ENCODE measurements around the gene NDE1. TPM values are rescaled to one million over a fixed set of nuclear protein-coding genes. Genes with fewer than 3 reads are reported as not detected.
"Not testable (repeated sequence)": the region's sequence is repeated elsewhere in the genome, so short reads cannot be mapped to it uniquely, and the experiment has no call there.

The NDE1 gene
- total RNA-seq, 2 experiments from 2014 or later, result 107 to 117 TPM

GRCh38 chr16:15672514-15673167 is 22.6 kb downstream of the NDE1 start:
- DNase-seq (peak; percentile 79), ATAC-seq (peak; percentile 91)
- Mint-ChIP-seq H3K4me3 (peak overlapping the region; percentile 56), H3K4me1 (peaks cover 32% of the 10 kb centered on the region), H3K27ac (peak overlapping the region; percentile 97), H3K36me3 (ENCODE audit: low read depth) (peaks cover 48% of the 10 kb centered on the region), H3K9me3 (ENCODE audit: low read depth) (no peaks in the 10 kb centered on the region), H3K27me3 (no peaks in the 10 kb centered on the region)
- intact Hi-C loops (cut with DNase I, micrococcal nuclease), result loop anchor here in 1 of 2 experiments (1.0 kb wide), 1 partner anchor 22 kb away; the partner anchor contains the start of gene NDE1
- POLR2A ChIA-PET, result interaction anchor here (1.0 kb wide), 1 partner anchor 14 kb away, joined by 3 read pairs; no protein-coding TSS in a partner anchor
- CTCF ChIA-PET, result interaction anchor here (0.6 to 1.4 kb wide), 4 partner anchors 27 to 58 kb away, joined by 3 to 4 read pairs (median 4); no protein-coding TSS in a partner anchor

- POLR2A ChIA-PET, result no interaction called here
- peaks cover 52% of the 10 kb centered on the region for H3K36me3 Mint-ChIP-seq (ENCODE audit: low read depth)
- intact Hi-C loops (cut with DNase I, micrococcal nuclease), result no loop called here
Observed at GRCh38 chr16:15674571-15674970, 24.5 kb downstream of the NDE1 start.

GRCh38 chr16:15676506-15676905 is 26.5 kb downstream of the NDE1 start:
- POLR2A ChIA-PET, result no interaction called here
- H3K27ac Mint-ChIP-seq, result no peak overlapping the region
- DNase-seq (no peak), ATAC-seq (no peak)
- H3K36me3 Mint-ChIP-seq (ENCODE audit: low read depth), result peaks cover 53% of the 10 kb centered on the region
- H3K4me3 Mint-ChIP-seq, result no peak overlapping the region
- CTCF ChIA-PET, result no interaction called here
- H3K27me3 Mint-ChIP-seq, result no peaks in the 10 kb centered on the region
- peaks cover 31% of the 10 kb centered on the region for H3K4me1 Mint-ChIP-seq
- intact Hi-C loops (cut with DNase I, micrococcal nuclease), result no loop called here
- H3K9me3 Mint-ChIP-seq (ENCODE audit: low read depth), result no peaks in the 10 kb centered on the region

More at GRCh38 chr16:15674571-15674970, 24.5 kb downstream of the NDE1 start:
- no peak for ATAC-seq
- H3K27ac Mint-ChIP-seq, result peak overlapping the region; percentile 97
- H3K27me3 Mint-ChIP-seq, result no peaks in the 10 kb centered on the region
- no peak for DNase-seq
- H3K4me3 Mint-ChIP-seq, result no peak overlapping the region
- CTCF ChIA-PET, result no interaction called here
- peaks cover 34% of the 10 kb centered on the region for H3K4me1 Mint-ChIP-seq
- no peaks in the 10 kb centered on the region for H3K9me3 Mint-ChIP-seq (ENCODE audit: low read depth)

- peaks cover 28% of the 10 kb centered on the region for H3K4me1 Mint-ChIP-seq
- no peaks in the 10 kb centered on the region for H3K9me3 Mint-ChIP-seq (ENCODE audit: low read depth)
- no peak for ATAC-seq
- no peak overlapping the region for H3K4me3 Mint-ChIP-seq
- ChIA-PET POLR2A (no interaction called here), CTCF (no interaction called here)
- intact Hi-C loops (cut with DNase I, micrococcal nuclease), result no loop called here
- no peak overlapping the region for H3K27ac Mint-ChIP-seq
- DNase-seq, result no peak
- H3K36me3 Mint-ChIP-seq (ENCODE audit: low read depth), result peaks cover 50% of the 10 kb centered on the region
- no peaks in the 10 kb centered on the region for H3K27me3 Mint-ChIP-seq
Observed at GRCh38 chr16:15677447-15677846, 27.4 kb downstream of the NDE1 start.

- no peaks in the 10 kb centered on the region for H3K27me3 Mint-ChIP-seq
- H3K4me3 Mint-ChIP-seq, result no peak overlapping the region
- no peak overlapping the region for H3K27ac Mint-ChIP-seq
- peaks cover 8% of the 10 kb centered on the region for H3K4me1 Mint-ChIP-seq
- DNase-seq (peak; percentile 77), ATAC-seq (peak; percentile 98)
- H3K36me3 Mint-ChIP-seq (ENCODE audit: low read depth), result peaks cover 37% of the 10 kb centered on the region
- intact Hi-C loops (cut with DNase I, micrococcal nuclease), result no loop called here
- POLR2A ChIA-PET, result interaction anchor here (0.7 kb wide), 1 partner anchor 41 kb away, joined by 3 read pairs; no protein-coding TSS in a partner anchor
- CTCF ChIA-PET, result interaction anchor here (0.7 to 1.6 kb wide), 12 partner anchors 11 to 584 kb away, joined by 3 to 10 read pairs (median 3); partner anchors contain the start of gene MARF1
- no peaks in the 10 kb centered on the region for H3K9me3 Mint-ChIP-seq (ENCODE audit: low read depth)
Observed at GRCh38 chr16:15682105-15682570, 32.1 kb downstream of the NDE1 start.

GRCh38 chr16:15686287-15686686 is 36.2 kb downstream of the NDE1 start:
- no peak overlapping the region for H3K4me3 Mint-ChIP-seq
- H3K9me3 Mint-ChIP-seq (ENCODE audit: low read depth), result no peaks in the 10 kb centered on the region
- CTCF ChIA-PET, result no interaction called here
- POLR2A ChIA-PET, result no interaction called here
- H3K4me1 Mint-ChIP-seq, result peaks cover 6% of the 10 kb centered on the region
- no peak for ATAC-seq
- no peak overlapping the region for H3K27ac Mint-ChIP-seq
- H3K36me3 Mint-ChIP-seq (ENCODE audit: low read depth), result peaks cover 39% of the 10 kb centered on the region
- no peaks in the 10 kb centered on the region for H3K27me3 Mint-ChIP-seq
- no peak for DNase-seq
- intact Hi-C loops (cut with DNase I, micrococcal nuclease), result no loop called here

- CTCF ChIA-PET, result interaction anchor here (0.6 to 1.2 kb wide), 2 partner anchors 81 to 1445 kb away, joined by 3 read pairs; no protein-coding TSS in a partner anchor
- POLR2A ChIA-PET, result no interaction called here
- ATAC-seq, result no peak
- no peak overlapping the region for H3K4me3 Mint-ChIP-seq
- intact Hi-C loops (cut with DNase I, micrococcal nuclease), result no loop called here
- peaks cover 63% of the 10 kb centered on the region for H3K36me3 Mint-ChIP-seq (ENCODE audit: low read depth)
- no peak for DNase-seq
- H3K27ac Mint-ChIP-seq, result peak overlapping the region; percentile 14
- no peaks in the 10 kb centered on the region for H3K9me3 Mint-ChIP-seq (ENCODE audit: low read depth)
- H3K4me1 Mint-ChIP-seq, result no peaks in the 10 kb centered on the region
- no peaks in the 10 kb centered on the region for H3K27me3 Mint-ChIP-seq
Observed at GRCh38 chr16:15689290-15689689, 39.2 kb downstream of the NDE1 start.

GRCh38 chr16:15690296-15690695 is 40.3 kb downstream of the NDE1 start:
- Mint-ChIP-seq H3K4me1 (no peaks in the 10 kb centered on the region), H3K9me3 (ENCODE audit: low read depth) (no peaks in the 10 kb centered on the region), H3K27me3 (no peaks in the 10 kb centered on the region), H3K4me3 (no peak overlapping the region), H3K27ac (no peak overlapping the region), H3K36me3 (ENCODE audit: low read depth) (peaks cover 63% of the 10 kb centered on the region)
- DNase-seq (no peak), ATAC-seq (no peak)
- CTCF ChIA-PET, result interaction anchor here (0.6 to 1.9 kb wide), 3 partner anchors 14 to 1446 kb away, joined by 3 to 5 read pairs (median 3); no protein-coding TSS in a partner anchor
- intact Hi-C loops (cut with DNase I, micrococcal nuclease), result no loop called here
- POLR2A ChIA-PET, result interaction anchor here (0.6 kb wide), 1 partner anchor 99 kb away, joined by 4 read pairs; no protein-coding TSS in a partner anchor

- no peak for DNase-seq
Observed at GRCh38 chr16:15691046-15691445, 41.0 kb downstream of the NDE1 start.

GRCh38 chr16:15692508-15692907 is 42.5 kb downstream of the NDE1 start:
- not testable (repeated sequence) for H3K4me3 Mint-ChIP-seq, DNase-seq

More at GRCh38 chr16:15691046-15691445, 41.0 kb downstream of the NDE1 start:
- no peak for ATAC-seq
- intact Hi-C loops (cut with DNase I, micrococcal nuclease), result no loop called here
- H3K4me3 Mint-ChIP-seq, result no peak overlapping the region
- POLR2A ChIA-PET, result no interaction called here
- no peaks in the 10 kb centered on the region for H3K9me3 Mint-ChIP-seq (ENCODE audit: low read depth)
- no peak overlapping the region for H3K27ac Mint-ChIP-seq
- no peaks in the 10 kb centered on the region for H3K27me3 Mint-ChIP-seq
- H3K36me3 Mint-ChIP-seq (ENCODE audit: low read depth), result peaks cover 60% of the 10 kb centered on the region
- CTCF ChIA-PET, result interaction anchor here (1.9 kb wide), 1 partner anchor 14 kb away, joined by 5 read pairs; no protein-coding TSS in a partner anchor
- H3K4me1 Mint-ChIP-seq, result no peaks in the 10 kb centered on the region

GRCh38 chr16:15694499-15694898 is 44.5 kb downstream of the NDE1 start:
- Mint-ChIP-seq H3K27me3 (no peaks in the 10 kb centered on the region), H3K4me3 (no peak overlapping the region), H3K9me3 (ENCODE audit: low read depth) (no peaks in the 10 kb centered on the region), H3K4me1 (no peaks in the 10 kb centered on the region), H3K27ac (no peak overlapping the region), H3K36me3 (ENCODE audit: low read depth) (peaks cover 64% of the 10 kb centered on the region)
- ATAC-seq (no peak), DNase-seq (no peak)
- POLR2A ChIA-PET, result interaction anchor here (0.6 kb wide), 1 partner anchor 9 kb away, joined by 11 read pairs; no protein-coding TSS in a partner anchor
- intact Hi-C loops (cut with DNase I, micrococcal nuclease), result no loop called here
- CTCF ChIA-PET, result interaction anchor here (0.6 kb wide), 1 partner anchor 9 kb away, joined by 3 read pairs; no protein-coding TSS in a partner anchor

More at GRCh38 chr16:15692508-15692907, 42.5 kb downstream of the NDE1 start:
- H3K27me3 Mint-ChIP-seq; POLR2A ChIA-PET; ATAC-seq; intact Hi-C loops (cut with DNase I, micrococcal nuclease); H3K27ac Mint-ChIP-seq; H3K4me1 Mint-ChIP-seq; H3K9me3 Mint-ChIP-seq (ENCODE audit: low read depth): not testable (repeated sequence)
- H3K36me3 Mint-ChIP-seq (ENCODE audit: low read depth), result peaks cover 65% of the 10 kb centered on the region
- CTCF ChIA-PET, result interaction anchor here (0.6 to 2.0 kb wide), 2 partner anchors 11 to 27 kb away, joined by 4 to 5 read pairs; no protein-coding TSS in a partner anchor

GRCh38 chr16:15699819-15700218 is 49.8 kb downstream of the NDE1 start:
- Mint-ChIP-seq H3K36me3 (ENCODE audit: low read depth) (peaks cover 44% of the 10 kb centered on the region), H3K27me3 (no peaks in the 10 kb centered on the region), H3K27ac (no peak overlapping the region), H3K4me1 (peaks cover 20% of the 10 kb centered on the region), H3K4me3 (no peak overlapping the region), H3K9me3 (ENCODE audit: low read depth) (no peaks in the 10 kb centered on the region)
- ATAC-seq, result no peak
- ChIA-PET POLR2A (no interaction called here), CTCF (no interaction called here)
- DNase-seq, result no peak
- intact Hi-C loops (cut with DNase I, micrococcal nuclease), result no loop called here
